Stimulated activated naive CD8-positive, alpha-beta T cell treated with anti-CD3 and anti-CD28 coated beads, Interleukin-15, amount 100 ng/mL, for 72 hours (primary cell): ENCODE data around the gene DIAPH3.

Experiments used
- ATAC-seq: fragments of 150-1000 bp; cut with Tn5 transposase; 2 replicates; pipeline ENCODE4 v1.10.0; 2021; ENCODE audit warnings: mild to moderate bottlenecking, moderate library complexity
- DNase-seq, 2 donors: peaks; one replicate each; pipeline ENCODE4 v3.0.0; 2021 to 2022
- H3K27ac Mint-ChIP-seq, 2 donors: one replicate each; pipeline ENCODE4 v1.8.0; 2022; ENCODE audit warnings: mild to moderate bottlenecking in 2 of 2, mixed read lengths in 2 of 2, moderate library complexity in 2 of 2
- H3K27me3 Mint-ChIP-seq: one replicate; pipeline ENCODE4 v1.8.0; 2022; ENCODE audit warnings: mixed read lengths
- H3K4me1 Mint-ChIP-seq: one replicate; pipeline ENCODE4 v1.8.0; 2022; ENCODE audit warnings: mild to moderate bottlenecking, mixed read lengths
- H3K4me3 Mint-ChIP-seq, 2 donors: one replicate each; pipeline ENCODE4 v1.8.0; 2022; ENCODE audit warnings: mild to moderate bottlenecking in 2 of 2, mixed read lengths in 2 of 2, moderate library complexity in 1 of 2
- H3K9me3 Mint-ChIP-seq, 2 donors: one replicate each; pipeline ENCODE4 v1.8.0; 2022; ENCODE audit warnings: mixed read lengths in 2 of 2

Gene DIAPH3

GRCh38 chr13:60032851-60033250 lies 130.9 kb downstream of the DIAPH3 start:
- DNase-seq = no peak
- Mint-ChIP-seq H3K9me3 (no peaks in the 10 kb centered on the region), H3K27me3 (peaks cover 14% of the 10 kb centered on the region), H3K27ac (no peak overlapping the region), H3K4me1 (no peaks in the 10 kb centered on the region), H3K4me3 (no peak overlapping the region)
- no peak for ATAC-seq

- no peak overlapping the region for H3K4me3 Mint-ChIP-seq
- H3K27ac Mint-ChIP-seq = no peak overlapping the region
- peaks cover 14% of the 10 kb centered on the region for H3K27me3 Mint-ChIP-seq
- no peak for ATAC-seq
- H3K4me1 Mint-ChIP-seq = no peaks in the 10 kb centered on the region
- peaks cover 5% of the 10 kb centered on the region in 2 donors for H3K9me3 Mint-ChIP-seq
- no peak for DNase-seq
Observed at GRCh38 chr13:60028021-60028420, 135.7 kb downstream of the DIAPH3 start.

- Mint-ChIP-seq H3K4me3 (no peak overlapping the region), H3K9me3 (peaks cover 5 to 6% of the 10 kb centered on the region in 2 donors), H3K4me1 (no peaks in the 10 kb centered on the region), H3K27me3 (peaks cover 14% of the 10 kb centered on the region), H3K27ac (no peak overlapping the region)
- ATAC-seq (no peak), DNase-seq (no peak)
Observed at GRCh38 chr13:60026286-60026685, 137.4 kb downstream of the DIAPH3 start.

DNA sequence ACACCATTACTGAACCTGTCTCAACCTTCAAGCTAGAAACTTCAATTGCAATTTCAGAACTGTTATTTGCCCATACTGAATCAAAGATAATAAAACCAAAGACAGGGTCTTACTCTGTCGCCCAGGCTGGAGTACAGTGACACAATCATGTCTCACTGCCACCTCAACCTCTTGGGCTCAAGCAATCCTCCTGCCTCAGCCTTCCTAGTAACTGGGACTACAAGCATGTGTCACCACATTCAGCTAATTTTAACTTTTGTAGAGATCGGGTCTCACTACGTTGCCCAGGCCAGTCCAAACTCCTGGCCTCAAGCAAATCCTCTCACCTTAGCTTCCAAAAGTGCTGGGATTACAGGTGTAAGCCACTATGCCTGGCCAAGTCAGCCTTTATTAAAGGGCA lies 143.4 kb downstream of the DIAPH3 start:
- Mint-ChIP-seq H3K9me3 (peaks cover 2 to 12% of the 10 kb centered on the region in 2 donors), H3K4me1 (no peaks in the 10 kb centered on the region), H3K27ac (no peak overlapping the region), H3K4me3 (no peak overlapping the region), H3K27me3 (no peaks in the 10 kb centered on the region)
- DNase-seq = no peak
- no peak for ATAC-seq

DNA sequence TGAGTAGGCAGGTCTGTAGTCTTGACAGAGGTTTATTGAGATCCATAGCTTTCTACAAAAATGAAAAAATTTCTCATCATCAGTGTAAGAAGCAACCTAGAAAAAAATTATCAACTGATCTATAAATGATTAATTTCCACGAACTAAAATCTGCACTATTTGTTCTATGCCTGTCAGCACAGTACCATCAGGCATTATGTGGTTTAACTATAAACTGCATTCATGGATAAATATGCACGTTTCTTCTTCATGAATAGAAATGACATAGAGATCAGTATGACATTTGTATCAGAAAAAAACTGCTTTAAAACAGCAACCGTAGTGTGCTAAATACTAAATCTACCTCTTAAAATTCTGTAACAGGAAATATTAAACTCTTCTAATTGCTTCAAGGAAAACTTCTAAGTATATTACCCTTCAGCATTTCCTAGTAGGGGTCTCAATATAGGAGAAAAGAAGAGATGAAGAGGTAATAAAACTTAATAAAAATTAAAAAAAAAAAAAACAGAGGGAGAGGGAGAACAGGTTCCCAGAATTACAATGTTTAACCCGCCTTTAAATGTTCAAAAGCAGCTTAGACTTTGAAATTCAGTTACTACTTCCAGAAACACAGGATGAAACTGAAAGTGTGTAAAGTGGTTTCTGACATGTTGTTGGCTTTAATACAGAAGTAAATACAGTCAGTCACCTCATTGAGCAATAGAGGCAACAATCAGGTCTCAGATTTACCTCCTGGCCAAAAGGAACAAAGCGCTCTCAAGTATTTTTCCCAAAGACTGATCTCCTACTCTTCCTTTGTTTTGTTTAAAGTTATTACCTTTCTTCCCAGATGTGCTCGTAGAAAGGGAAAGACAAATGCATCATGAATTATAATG lies 144.4 kb downstream of the DIAPH3 start:
- ATAC-seq = no peak
- DNase-seq = no peak
- H3K9me3 Mint-ChIP-seq = peaks cover 0 to 11% of the 10 kb centered on the region in 2 donors
- H3K27me3 Mint-ChIP-seq = no peaks in the 10 kb centered on the region
- H3K4me3 Mint-ChIP-seq = no peak overlapping the region
- H3K27ac Mint-ChIP-seq = no peak overlapping the region
- no peaks in the 10 kb centered on the region for H3K4me1 Mint-ChIP-seq

- Mint-ChIP-seq H3K9me3 (peaks cover 0 to 7% of the 10 kb centered on the region in 2 donors), H3K4me3 (no peak overlapping the region), H3K27ac (no peak overlapping the region), H3K27me3 (no peaks in the 10 kb centered on the region), H3K4me1 (no peaks in the 10 kb centered on the region)
- ATAC-seq = no peak
- DNase-seq = no peak
Observed at GRCh38 chr13:60018536-60018935, 145.2 kb downstream of the DIAPH3 start.

GRCh38 chr13:60016229-60016628 lies 147.5 kb downstream of the DIAPH3 start:
- no peak for DNase-seq
- no peak overlapping the region for H3K4me3 Mint-ChIP-seq
- H3K27me3 Mint-ChIP-seq = no peaks in the 10 kb centered on the region
- no peak for ATAC-seq
- H3K4me1 Mint-ChIP-seq = no peaks in the 10 kb centered on the region
- peaks cover 0 to 5% of the 10 kb centered on the region in 2 donors for H3K9me3 Mint-ChIP-seq
- no peak overlapping the region for H3K27ac Mint-ChIP-seq

- ATAC-seq (no peak), DNase-seq (no peak)
- Mint-ChIP-seq H3K4me1 (no peaks in the 10 kb centered on the region), H3K4me3 (no peak overlapping the region), H3K27ac (no peak overlapping the region), H3K9me3 (no peaks in the 10 kb centered on the region), H3K27me3 (no peaks in the 10 kb centered on the region)
Observed at GRCh38 chr13:60013166-60013565, 150.6 kb downstream of the DIAPH3 start.

GRCh38 chr13:60012488-60012887 lies 151.2 kb downstream of the DIAPH3 start:
- DNase-seq = no peak
- Mint-ChIP-seq H3K4me3 (no peak overlapping the region), H3K27ac (no peak overlapping the region), H3K27me3 (no peaks in the 10 kb centered on the region), H3K4me1 (no peaks in the 10 kb centered on the region), H3K9me3 (no peaks in the 10 kb centered on the region)
- no peak for ATAC-seq

DNA sequence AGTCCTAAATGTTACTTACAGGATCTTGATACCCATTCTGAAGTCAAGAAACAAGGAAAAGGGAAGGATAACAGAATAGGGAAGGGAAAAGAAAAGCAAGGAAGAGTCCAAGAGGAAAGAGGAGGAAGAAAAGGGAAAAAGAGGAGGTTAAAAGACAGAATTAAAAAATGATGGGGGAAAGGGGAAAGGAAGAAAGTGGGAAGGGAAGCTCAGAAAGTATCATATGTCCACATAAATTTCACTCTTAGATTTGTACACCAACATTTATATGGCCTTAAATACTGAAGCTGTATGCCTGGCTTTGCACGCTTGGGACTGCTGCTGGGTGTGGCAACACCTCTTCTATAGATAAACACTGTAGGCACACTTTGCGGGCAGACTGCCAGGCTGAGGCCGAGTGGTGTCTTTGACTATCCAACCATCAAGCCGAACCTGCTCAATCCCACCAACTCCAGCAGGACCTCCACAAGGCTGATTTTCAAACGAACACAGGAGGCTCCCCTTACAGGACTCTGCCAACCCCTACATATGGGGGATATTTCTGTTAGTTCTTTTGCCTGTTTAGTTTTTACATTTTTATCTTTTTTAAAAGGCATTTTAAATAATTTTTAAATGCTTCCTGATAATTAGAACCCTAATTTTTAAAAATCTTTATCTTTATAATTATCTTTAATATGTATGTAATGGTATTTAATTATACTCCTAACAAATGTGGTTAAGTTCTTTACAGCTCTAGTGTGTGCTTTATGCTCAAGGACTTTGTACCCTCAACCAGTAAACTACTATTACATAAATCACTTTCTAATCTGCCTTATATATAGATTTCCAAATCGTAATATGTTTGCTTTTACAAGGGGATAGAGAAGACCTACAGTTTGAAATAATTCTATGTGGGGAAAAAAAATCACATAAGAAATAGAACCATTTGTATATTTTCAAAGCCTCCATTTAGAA lies 154.2 kb downstream of the DIAPH3 start:
- ATAC-seq (no peak), DNase-seq (no peak)
- no peaks in the 10 kb centered on the region for H3K27me3 Mint-ChIP-seq
- no peaks in the 10 kb centered on the region for H3K9me3 Mint-ChIP-seq
- peak overlapping the region in 1 of 2 donors; percentile 30 for H3K27ac Mint-ChIP-seq
- no peaks in the 10 kb centered on the region for H3K4me1 Mint-ChIP-seq
- no peak overlapping the region for H3K4me3 Mint-ChIP-seq

- H3K27ac Mint-ChIP-seq = no peak overlapping the region
- ATAC-seq (no peak), DNase-seq (no peak)
- no peak overlapping the region for H3K4me3 Mint-ChIP-seq
- H3K9me3 Mint-ChIP-seq = no peaks in the 10 kb centered on the region
- no peaks in the 10 kb centered on the region for H3K27me3 Mint-ChIP-seq
- no peaks in the 10 kb centered on the region for H3K4me1 Mint-ChIP-seq
Observed at GRCh38 chr13:60001889-60002288, 161.8 kb downstream of the DIAPH3 start.

- DNase-seq (no peak), ATAC-seq (no peak)
- Mint-ChIP-seq H3K27ac (no peak overlapping the region), H3K4me1 (no peaks in the 10 kb centered on the region), H3K9me3 (no peaks in the 10 kb centered on the region), H3K27me3 (no peaks in the 10 kb centered on the region), H3K4me3 (no peak overlapping the region)
Observed at GRCh38 chr13:60000976-60001375, 162.8 kb downstream of the DIAPH3 start.

- no peaks in the 10 kb centered on the region for H3K27me3 Mint-ChIP-seq
- ATAC-seq (no peak), DNase-seq (no peak)
- no peaks in the 10 kb centered on the region for H3K4me1 Mint-ChIP-seq
- no peak overlapping the region for H3K4me3 Mint-ChIP-seq
- H3K27ac Mint-ChIP-seq = no peak overlapping the region
- no peaks in the 10 kb centered on the region for H3K9me3 Mint-ChIP-seq
Observed at GRCh38 chr13:60000081-60000480, 163.6 kb downstream of the DIAPH3 start.

- no peaks in the 10 kb centered on the region for H3K27me3 Mint-ChIP-seq
Observed at GRCh38 chr13:59997976-59998375, 165.8 kb downstream of the DIAPH3 start.

GRCh38 chr13:59996461-59996980 lies 167.2 kb downstream of the DIAPH3 start:
- Mint-ChIP-seq H3K27me3 (no peaks in the 10 kb centered on the region), H3K9me3 (no peaks in the 10 kb centered on the region), H3K27ac (no peak overlapping the region), H3K4me3 (no peak overlapping the region), H3K4me1 (no peaks in the 10 kb centered on the region)
- ATAC-seq (no peak), DNase-seq (no peak)

More at GRCh38 chr13:59997976-59998375, 165.8 kb downstream of the DIAPH3 start:
- Mint-ChIP-seq H3K4me1 (no peaks in the 10 kb centered on the region), H3K9me3 (no peaks in the 10 kb centered on the region), H3K4me3 (no peak overlapping the region), H3K27ac (no peak overlapping the region)
- ATAC-seq (no peak), DNase-seq (no peak)

- Mint-ChIP-seq H3K27ac (no peak overlapping the region), H3K9me3 (no peaks in the 10 kb centered on the region), H3K4me3 (no peak overlapping the region), H3K4me1 (no peaks in the 10 kb centered on the region), H3K27me3 (no peaks in the 10 kb centered on the region)
- DNase-seq (no peak), ATAC-seq (no peak)
Observed at GRCh38 chr13:59991395-59991794, 172.3 kb downstream of the DIAPH3 start.
